Neural progenitor cell (in vitro differentiated cells): Measurements from ENCODE around the gene ASZ1.

Experiments
- CTCF ChIP-seq: fragments of 200-600 bp; sonication (generic); IDR thresholded peaks from 2 replicates; pipeline ENCODE4 v1.5.1; 2017; ENCODE audit warnings: antibody characterized with exemption, mild to moderate bottlenecking
- EZH2 ChIP-seq: fragments of 200-600 bp; sonication (generic); IDR thresholded peaks from 2 replicates; pipeline ENCODE4 v1.6.1; 2017; ENCODE audit warnings: antibody characterized with exemption, mild to moderate bottlenecking, moderate library complexity
- EZH2phosphoT487 ChIP-seq: fragments of 200-600 bp; sonication (generic); IDR thresholded peaks from 2 replicates; pipeline ENCODE4 v1.6.1; 2017; ENCODE audit warnings: antibody characterized with exemption

- no peak for TF ChIP-seq CTCF
- no peak for TF ChIP-seq EZH2
- no peak for TF ChIP-seq EZH2phosphoT487
Measured at GRCh38 chr7:117313582-117313981, 113.7 kb downstream of the ASZ1 start.
